ENCODE measurements around the gene LCLAT1.
"Not testable (repeated sequence)": the region's sequence is repeated elsewhere in the genome, so short reads cannot be mapped to it uniquely, and the experiment has no call there.

LCLAT1 gene

GRCh38 chr2:30584116-30584515 lies 137.1 kb downstream of the LCLAT1 start:
- DNase-seq (ENCODE audit: low read depth in 2 of 3, low spot score in 2 of 3): no peak

- no peak for DNase-seq (ENCODE audit: low read depth in 2 of 3, low spot score in 2 of 3)
These were observed 141.9 kb downstream of the LCLAT1 start for GRCh38 chr2:30588994-30589393.

GRCh38 chr2:30590407-30590806 lies 143.4 kb downstream of the LCLAT1 start:
- no peak for DNase-seq (ENCODE audit: low read depth in 2 of 3, low spot score in 2 of 3)

GRCh38 chr2:30591186-30591585 lies 144.1 kb downstream of the LCLAT1 start:
- no peak for DNase-seq (ENCODE audit: low read depth in 2 of 3, low spot score in 2 of 3)

GRCh38 chr2:30601375-30601774 lies 154.3 kb downstream of the LCLAT1 start:
- DNase-seq (ENCODE audit: low read depth in 2 of 3, low spot score in 2 of 3): no peak

- DNase-seq (ENCODE audit: low read depth in 2 of 3, low spot score in 2 of 3): no peak
These were observed 158.2 kb downstream of the LCLAT1 start for GRCh38 chr2:30605197-30605596.

GRCh38 chr2:30608643-30609042 lies 161.6 kb downstream of the LCLAT1 start:
- no peak for DNase-seq (ENCODE audit: low read depth in 2 of 3, low spot score in 2 of 3)

GRCh38 chr2:30611583-30611982 lies 164.5 kb downstream of the LCLAT1 start:
- DNase-seq (ENCODE audit: low read depth in 2 of 3, low spot score in 2 of 3): no peak

GRCh38 chr2:30612371-30612770 lies 165.3 kb downstream of the LCLAT1 start:
- DNase-seq (ENCODE audit: low read depth in 2 of 3, low spot score in 2 of 3): no peak

GRCh38 chr2:30613001-30613400 lies 166.0 kb downstream of the LCLAT1 start:
- no peak for DNase-seq (ENCODE audit: low read depth in 2 of 3, low spot score in 2 of 3)

GRCh38 chr2:30614227-30614626 lies 167.2 kb downstream of the LCLAT1 start:
- not testable (repeated sequence) for DNase-seq (ENCODE audit: low read depth in 2 of 3, low spot score in 2 of 3)

GRCh38 chr2:30615926-30616325 lies 168.9 kb downstream of the LCLAT1 start:
- DNase-seq (ENCODE audit: low read depth in 2 of 3, low spot score in 2 of 3): no peak

GRCh38 chr2:30620102-30620501 lies 173.1 kb downstream of the LCLAT1 start:
- DNase-seq (ENCODE audit: low read depth in 2 of 3, low spot score in 2 of 3): no peak

GRCh38 chr2:30621836-30622235 lies 174.8 kb downstream of the LCLAT1 start:
- DNase-seq (ENCODE audit: low read depth in 2 of 3, low spot score in 2 of 3): no peak

- DNase-seq (ENCODE audit: low read depth in 2 of 3, low spot score in 2 of 3): no peak
These were observed 175.4 kb downstream of the LCLAT1 start for GRCh38 chr2:30622452-30622851.

GRCh38 chr2:30625276-30625675 lies 178.2 kb downstream of the LCLAT1 start:
- no peak for DNase-seq (ENCODE audit: low read depth in 2 of 3, low spot score in 2 of 3)

- DNase-seq (ENCODE audit: low read depth in 2 of 3, low spot score in 2 of 3): no peak
These were observed 178.7 kb downstream of the LCLAT1 start for GRCh38 chr2:30625701-30626100.

GRCh38 chr2:30626397-30626796 lies 179.4 kb downstream of the LCLAT1 start:
- no peak for DNase-seq (ENCODE audit: low read depth in 2 of 3, low spot score in 2 of 3)

GRCh38 chr2:30627151-30627550 lies 180.1 kb downstream of the LCLAT1 start:
- DNase-seq (ENCODE audit: low read depth in 2 of 3, low spot score in 2 of 3): no peak

GRCh38 chr2:30628341-30628740 lies 181.3 kb downstream of the LCLAT1 start:
- no peak for DNase-seq (ENCODE audit: low read depth in 2 of 3, low spot score in 2 of 3)

GRCh38 chr2:30629866-30630265 lies 182.8 kb downstream of the LCLAT1 start:
- no peak for DNase-seq (ENCODE audit: low read depth in 2 of 3, low spot score in 2 of 3)

GRCh38 chr2:30631051-30631671 lies 184.1 kb downstream of the LCLAT1 start:
- no peak for DNase-seq (ENCODE audit: low read depth in 2 of 3, low spot score in 2 of 3)

- no peak for DNase-seq (ENCODE audit: low read depth in 2 of 3, low spot score in 2 of 3)
These were observed 186.0 kb downstream of the LCLAT1 start for GRCh38 chr2:30633039-30633438.

GRCh38 chr2:30636311-30636710 lies 189.3 kb downstream of the LCLAT1 start:
- DNase-seq (ENCODE audit: low read depth in 2 of 3, low spot score in 2 of 3): no peak
